K562 (cell line): ENCODE results near the gene ENO2. TPM values are rescaled to one million over a fixed set of nuclear protein-coding genes. Genes with fewer than 3 reads are reported as not detected.

Source experiments
- ARID3B ChIP-seq: fragments of 250-450 bp; sonication (Bioruptor Pico); IDR thresholded peaks from 2 replicates; pipeline ENCODE4 v1.4.0; 2020; ENCODE audit warnings: borderline replicate concordance
- BRCA1 ChIP-seq, 2 experiments: fragments of 450-650 bp in 1 of 2; sonication (generic) in 1 of 2; formaldehyde crosslinking in 1 of 2; IDR thresholded peaks; 2 replicates each; pipeline versions ENCODE4 v1.5.0 to v1.6.1; 2017 to 2020; ENCODE audit warnings: mild to moderate bottlenecking in 1 of 2, missing genetic modification reagents in 1 of 2
- DPF2 ChIP-seq: fragments of 450-650 bp; IDR thresholded peaks from 2 replicates; pipeline ENCODE4 v1.6.1; 2016
- E2F3 ChIP-seq: fragments of 250-450 bp; sonication (Bioruptor Pico); IDR thresholded peaks from 2 replicates; pipeline ENCODE4 v1.4.0; 2020; ENCODE audit warnings: mild to moderate bottlenecking
- FOXJ3 ChIP-seq: sonication (generic); formaldehyde crosslinking; IDR thresholded peaks from 2 replicates; pipeline ENCODE4 v1.4.0; 2020; ENCODE audit warnings: mild to moderate bottlenecking, missing genetic modification reagents
- MECOM ChIP-seq: fragments of 250-450 bp; sonication (Bioruptor Pico); IDR thresholded peaks from 2 replicates; pipeline ENCODE4 v1.8.0; 2022; ENCODE audit warnings: inconsistent platforms
- NCOR1 ChIP-seq: fragments of 450-650 bp; IDR thresholded peaks from 2 replicates; pipeline ENCODE4 v1.6.1; 2016; ENCODE audit warnings: mild to moderate bottlenecking, moderate library complexity
- NKRF ChIP-seq: fragments of 450-650 bp; IDR thresholded peaks from 2 replicates; pipeline ENCODE4 v1.6.1; 2016; ENCODE audit warnings: borderline replicate concordance
- REST ChIP-seq, 2 experiments: fragments of 450-650 bp; formaldehyde crosslinking in 1 of 2; IDR thresholded peaks; 2 replicates each; pipeline versions ENCODE4 v1.4.0 to v1.6.1; 2014 to 2020; ENCODE audit warnings: mild to moderate bottlenecking in 2 of 2, borderline replicate concordance in 1 of 2, low read depth in 1 of 2
- SRSF9 ChIP-seq: fragments of 200-400 bp; formaldehyde crosslinking; IDR thresholded peaks from 2 replicates; pipeline ENCODE4 v1.6.1; 2017; ENCODE audit warnings: low read depth, low read length, borderline replicate concordance
- TFAP4 ChIP-seq: sonication (generic); formaldehyde crosslinking; IDR thresholded peaks from 2 replicates; pipeline ENCODE4 v1.8.0; 2022; ENCODE audit warnings: missing genetic modification reagents, mild to moderate bottlenecking, moderate library complexity, borderline replicate concordance
- U2AF2 ChIP-seq: fragments of 200-400 bp; formaldehyde crosslinking; optimal IDR thresholded peaks from 2 replicates; pipeline ENCODE3; 2017; ENCODE audit warnings: low read depth, mild to moderate bottlenecking, low read length
- ZNF511 ChIP-seq: sonication (generic); formaldehyde crosslinking; IDR thresholded peaks from 2 replicates; pipeline ENCODE4 v1.8.0; 2022; ENCODE audit warnings: mild to moderate bottlenecking, missing genetic modification reagents
- ZNF586 ChIP-seq: fragments of 450-650 bp; formaldehyde crosslinking; conservative IDR thresholded peaks from 2 replicates; pipeline ENCODE4 v1.4.0; 2020; ENCODE audit warnings: mild to moderate bottlenecking, moderate library complexity
- polyA plus RNA-seq, 8 experiments: library from polyadenylated mRNA; depleted of rRNA in 4 of 8; stranded (reverse) in 5 of 8; unstranded in 3 of 8; fragments of >200 nt; fragmentation: Nextera tagmentation in 2 of 8; fragmentation: Illumina TruSeq in 1 of 8; extraction: Ambion mirVana in 2 of 8; extraction: Trizol in 1 of 8; gene quantifications; 2 replicates each; pipeline versions ENCODE4 v1.2.1 to v1.2.3, GENCODE V29; 2011 to 2014; ENCODE audit warnings: inconsistent platforms in 1 of 8, missing spikeins in 1 of 8
- total RNA-seq, 7 experiments: library from RNA; depleted of rRNA in 6 of 7; stranded (reverse); fragments of >200 nt in 6 of 7; fragmentation: Illumina TruSeq in 2 of 7; extraction: Trizol in 2 of 7; gene quantifications; 2 replicates each; pipeline versions ENCODE4 v1.2.1 to v1.2.3, GENCODE V29; 2011 to 2021; ENCODE audit warnings: low replicate concordance in 1 of 7

ENO2 gene
- total and polyA plus RNA-seq, 9 of the 15 experiments (the other 6 are each of a cell fraction or from before 2014, with no cell fraction given): 10.9 to 43.3 (median 21.0) TPM

GRCh38 chr12:6965026-6965661, 50.8 kb downstream of the ENO2 start (continued):
- TF ChIP-seq SRSF9: no peak
- no peak for TF ChIP-seq E2F3 (CRISPR knock-in tag)
- TF ChIP-seq TFAP4: peak; percentile 93
- no peak for TF ChIP-seq BRCA1 (IDR thresholded peaks at IDR 0.05)
- TF ChIP-seq BRCA1 (CRISPR knock-in tag; IDR thresholded peaks at IDR 0.05): no peak
- TF ChIP-seq DPF2: no peak
- no peak for TF ChIP-seq FOXJ3 (CRISPR knock-in tag)
- TF ChIP-seq ZNF511 (CRISPR knock-in tag): no peak
- TF ChIP-seq NCOR1: no peak
- no peak for TF ChIP-seq ARID3B
- TF ChIP-seq NKRF: peak; percentile 35; the same call in 1 of the 2 replicates
- TF ChIP-seq U2AF2: no peak
- TF ChIP-seq MECOM: no peak
- no peak for TF ChIP-seq ZNF586
- peak; percentile 62; the same call in 1 of the 2 replicates for TF ChIP-seq REST (IDR thresholded peaks at IDR 0.05; ENCODE audit: borderline replicate concordance)
- TF ChIP-seq REST (CRISPR knock-in tag; IDR thresholded peaks at IDR 0.05; ENCODE audit: low read depth): no peak
